DND-41 (cell line): ENCODE measurements around the gene OSCP1.
A peak's percentile ranks its signal among the peaks of the same experiment; 100 is the strongest.

Experiments
- ATAC-seq: fragments of 200-7000 bp; cut with Tn5 transposase; 3 replicates; pipeline ENCODE4 v1.9.1; 2021; ENCODE audit warnings: low read depth; ENCODE audit not compliant: insufficient read depth
- DNase-seq: peaks from one replicate; pipeline ENCODE4 v3.0.0-alpha.2; 2020
- H2AFZ ChIP-seq: 2 replicates; pipeline ENCODE4 v1.6.0; 2012; ENCODE audit warnings: low read depth, low read length
- H3K27ac ChIP-seq: 2 replicates; pipeline ENCODE4 v1.5.1; 2012; ENCODE audit warnings: low read length, inconsistent platforms
- H3K27me3 ChIP-seq: fragments of 200-600 bp; sonication (generic); 2 replicates; pipeline ENCODE4 v1.6.0; 2012; ENCODE audit warnings: low read length, mild to moderate bottlenecking, inconsistent platforms; ENCODE audit not compliant: insufficient read depth, poor library complexity
- H3K36me3 ChIP-seq: 2 replicates; pipeline ENCODE4 v1.5.1; 2012; ENCODE audit warnings: low read length, inconsistent platforms; ENCODE audit not compliant: insufficient read depth
- H3K4me1 ChIP-seq: 2 replicates; pipeline ENCODE4 v1.5.1; 2012; ENCODE audit warnings: mild to moderate bottlenecking, low read length; ENCODE audit not compliant: insufficient read depth
- H3K4me2 ChIP-seq: 2 replicates; pipeline ENCODE4 v1.6.0; 2012; ENCODE audit warnings: mild to moderate bottlenecking, moderate library complexity, low read length, inconsistent platforms; ENCODE audit not compliant: insufficient read depth
- H3K4me3 ChIP-seq, 2 experiments: fragments of 200-600 bp in 1 of 2; shearing (Covaris generic) in 1 of 2; 2 replicates each; pipeline ENCODE4 v1.5.1; 2012 to 2016; ENCODE audit warnings: inconsistent platforms in 2 of 2, low read length in 2 of 2, mild to moderate bottlenecking in 2 of 2, low read depth in 1 of 2, moderate library complexity in 1 of 2
- H3K79me2 ChIP-seq: 2 replicates; pipeline ENCODE4 v1.6.0; 2012; ENCODE audit warnings: low read length, inconsistent platforms; ENCODE audit not compliant: insufficient read depth
- H3K9ac ChIP-seq: 2 replicates; pipeline ENCODE4 v1.6.0; 2012; ENCODE audit warnings: low read depth, mild to moderate bottlenecking, inconsistent platforms, low read length, moderate library complexity
- H3K9me3 ChIP-seq: 2 replicates; pipeline ENCODE4 v1.5.1; 2012; ENCODE audit warnings: low read length, moderate library complexity, mild to moderate bottlenecking, inconsistent platforms; ENCODE audit not compliant: insufficient read depth, severe bottlenecking
- H4K20me1 ChIP-seq: 2 replicates; pipeline ENCODE4 v1.6.0; 2012; ENCODE audit warnings: low read length; ENCODE audit not compliant: insufficient read depth
- EZH2 ChIP-seq: IDR thresholded peaks from 3 replicates; pipeline ENCODE4 v1.6.1; 2012; ENCODE audit warnings: borderline replicate concordance, low read depth, mild to moderate bottlenecking, moderate library complexity, low read length, inconsistent platforms; ENCODE audit not compliant: severe bottlenecking
- TF ChIP-seq, protein P1 (sequence below): IDR thresholded peaks from 2 replicates; pipeline ENCODE4 v1.5.1; 2012; ENCODE audit warnings: borderline replicate concordance, low read length, moderate library complexity, mild to moderate bottlenecking; ENCODE audit not compliant: poor library complexity, severe bottlenecking; ENCODE audit errors: extremely low read depth

The OSCP1 gene

DNA sequence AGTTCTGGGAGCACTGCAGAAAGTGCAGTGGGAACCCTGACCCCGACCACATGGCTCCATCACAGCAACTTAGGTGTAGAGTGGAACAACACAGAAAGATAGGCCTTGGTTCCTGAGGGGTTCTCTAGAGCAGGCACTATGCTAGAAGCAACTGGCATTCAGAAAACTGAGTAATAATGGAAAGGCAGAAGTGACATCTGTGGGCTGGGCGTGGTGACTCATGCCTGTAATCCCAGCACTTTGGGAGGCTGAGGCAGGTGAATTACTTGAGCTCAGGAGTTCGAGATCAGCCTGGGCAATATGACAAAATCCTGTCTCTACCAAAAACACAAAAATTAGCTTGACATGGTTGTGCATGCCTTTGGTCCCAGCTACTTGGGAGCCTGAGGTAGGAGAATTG lies 8.7 kb upstream of the OSCP1 start:
- no peaks in the 10 kb centered on the region for H3K9me3 ChIP-seq
- TF ChIP-seq, protein P1, sequence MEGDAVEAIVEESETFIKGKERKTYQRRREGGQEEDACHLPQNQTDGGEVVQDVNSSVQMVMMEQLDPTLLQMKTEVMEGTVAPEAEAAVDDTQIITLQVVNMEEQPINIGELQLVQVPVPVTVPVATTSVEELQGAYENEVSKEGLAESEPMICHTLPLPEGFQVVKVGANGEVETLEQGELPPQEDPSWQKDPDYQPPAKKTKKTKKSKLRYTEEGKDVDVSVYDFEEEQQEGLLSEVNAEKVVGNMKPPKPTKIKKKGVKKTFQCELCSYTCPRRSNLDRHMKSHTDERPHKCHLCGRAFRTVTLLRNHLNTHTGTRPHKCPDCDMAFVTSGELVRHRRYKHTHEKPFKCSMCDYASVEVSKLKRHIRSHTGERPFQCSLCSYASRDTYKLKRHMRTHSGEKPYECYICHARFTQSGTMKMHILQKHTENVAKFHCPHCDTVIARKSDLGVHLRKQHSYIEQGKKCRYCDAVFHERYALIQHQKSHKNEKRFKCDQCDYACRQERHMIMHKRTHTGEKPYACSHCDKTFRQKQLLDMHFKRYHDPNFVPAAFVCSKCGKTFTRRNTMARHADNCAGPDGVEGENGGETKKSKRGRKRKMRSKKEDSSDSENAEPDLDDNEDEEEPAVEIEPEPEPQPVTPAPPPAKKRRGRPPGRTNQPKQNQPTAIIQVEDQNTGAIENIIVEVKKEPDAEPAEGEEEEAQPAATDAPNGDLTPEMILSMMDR: no peak
- no peak overlapping the region for H2AFZ ChIP-seq
- H3K27ac ChIP-seq: no peak overlapping the region; the same call in 1 of the 2 replicates
- H3K36me3 ChIP-seq: peaks cover 77% of the 10 kb centered on the region
- H3K27me3 ChIP-seq: no peaks in the 10 kb centered on the region
- no peak overlapping the region for H3K4me3 ChIP-seq
- peaks cover 56% of the 10 kb centered on the region for H3K4me1 ChIP-seq
- ATAC-seq (no peak), DNase-seq (no peak)
- H3K79me2 ChIP-seq: peaks cover 21% of the 10 kb centered on the region
- no peak overlapping the region for H3K9ac ChIP-seq
- peaks cover 4% of the 10 kb centered on the region; the same call in 1 of the 2 replicates for H4K20me1 ChIP-seq
- H3K4me2 ChIP-seq: no peak overlapping the region

DNA sequence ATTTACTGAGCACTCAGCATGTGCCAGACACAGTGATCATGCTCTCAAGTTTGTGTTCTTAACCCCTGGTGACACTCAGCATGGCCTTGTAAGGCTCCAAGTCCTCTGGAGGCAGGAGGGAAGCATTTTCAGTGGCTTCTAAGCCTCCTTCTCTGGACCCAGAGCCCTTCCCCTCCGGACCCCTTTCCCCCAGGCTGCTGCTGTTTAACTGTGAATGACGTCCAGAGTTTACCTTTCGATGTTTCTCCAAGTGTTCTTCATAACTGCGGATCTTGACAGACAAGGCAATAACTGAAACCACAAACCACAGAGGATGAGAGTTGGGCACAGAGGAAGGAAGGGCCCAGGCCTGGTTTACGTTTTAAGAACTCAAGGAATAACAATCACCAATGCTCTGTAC lies 7.4 kb upstream of the OSCP1 start:
- Histone ChIP-seq H3K36me3 (peaks cover 75% of the 10 kb centered on the region), H3K27me3 (no peaks in the 10 kb centered on the region), H3K27ac (peak overlapping the region; percentile 50), H3K79me2 (peaks cover 11% of the 10 kb centered on the region), H3K4me1 (peaks cover 47% of the 10 kb centered on the region), H3K4me3 (no peak overlapping the region), H2AFZ (no peak overlapping the region), H3K9me3 (no peaks in the 10 kb centered on the region), H4K20me1 (peaks cover 4% of the 10 kb centered on the region; the same call in 1 of the 2 replicates), H3K9ac (no peak overlapping the region), H3K4me2 (no peak overlapping the region)
- TF ChIP-seq, protein P1: no peak
- no peak for TF ChIP-seq EZH2
- ATAC-seq (peak; percentile 93), DNase-seq (peak; percentile 50)

DNA sequence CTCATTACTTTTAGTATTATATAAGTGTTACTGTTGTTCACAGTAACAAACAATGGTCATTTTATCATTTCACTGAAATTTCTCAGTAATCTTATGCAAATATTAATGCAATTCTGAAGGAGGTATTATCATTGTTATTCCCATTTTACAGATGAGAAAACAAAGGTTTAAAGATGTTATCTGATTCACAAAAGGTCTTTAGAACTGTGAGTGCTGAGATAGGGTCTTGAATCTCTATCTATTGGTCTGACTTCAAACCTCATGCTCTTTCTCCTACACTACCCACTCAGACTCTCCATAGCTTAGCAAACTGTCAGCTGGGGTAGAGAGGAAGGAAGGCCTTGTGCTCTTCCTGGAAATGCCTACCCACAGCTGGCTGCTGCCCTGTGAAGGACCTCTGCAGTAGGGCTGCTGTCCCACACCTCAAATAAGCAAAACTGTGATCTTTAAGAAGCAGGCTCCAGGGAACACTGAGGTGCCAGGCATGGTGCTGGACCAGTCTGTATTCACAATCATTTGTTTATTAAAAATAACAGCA lies 6.2 kb upstream of the OSCP1 start:
- no peak for TF ChIP-seq EZH2
- TF ChIP-seq, protein P1: no peak
- Histone ChIP-seq H3K27me3 (no peaks in the 10 kb centered on the region), H3K4me3 (no peak overlapping the region), H3K9ac (no peak overlapping the region), H3K36me3 (peaks cover 64% of the 10 kb centered on the region), H3K4me2 (no peak overlapping the region), H3K4me1 (peaks cover 36% of the 10 kb centered on the region), H4K20me1 (no peaks in the 10 kb centered on the region; the same call in 1 of the 2 replicates), H2AFZ (no peak overlapping the region), H3K9me3 (no peaks in the 10 kb centered on the region), H3K27ac (no peak overlapping the region), H3K79me2 (no peaks in the 10 kb centered on the region)
- ATAC-seq (no peak), DNase-seq (no peak)
